Activated CD4-positive, alpha-beta T cell treated with anti-CD3 and anti-CD28 coated beads, Interleukin-2, amount 50 U/mL, for 48 hours (primary cell): ENCODE measurements around the gene DCN.

Experiments used
- DNase-seq, 2 experiments: peaks; one replicate each; pipeline ENCODE4 v3.0.0-alpha.2; 2020

DCN gene

DNA sequence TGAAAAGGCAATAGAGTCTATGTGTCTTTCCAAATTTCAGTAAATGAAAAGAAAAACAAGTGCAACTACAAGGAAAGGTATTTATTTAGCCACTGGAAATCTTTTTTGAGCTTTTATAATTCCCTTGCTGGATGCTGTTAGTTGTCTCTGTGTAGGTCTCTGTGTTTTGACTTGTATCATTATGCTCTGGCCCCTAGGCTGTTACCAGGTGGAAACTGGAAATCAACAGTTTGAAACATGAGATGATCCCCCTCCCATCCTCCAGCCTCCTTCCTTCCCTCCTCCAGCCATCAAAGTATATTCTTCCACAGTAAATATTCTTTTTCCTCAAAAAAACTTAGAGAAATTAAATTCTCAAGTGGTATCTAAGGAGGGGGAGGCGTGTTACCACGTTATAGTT lies 934 bp upstream of the DCN start:
- DNase-seq: no peak

DNA sequence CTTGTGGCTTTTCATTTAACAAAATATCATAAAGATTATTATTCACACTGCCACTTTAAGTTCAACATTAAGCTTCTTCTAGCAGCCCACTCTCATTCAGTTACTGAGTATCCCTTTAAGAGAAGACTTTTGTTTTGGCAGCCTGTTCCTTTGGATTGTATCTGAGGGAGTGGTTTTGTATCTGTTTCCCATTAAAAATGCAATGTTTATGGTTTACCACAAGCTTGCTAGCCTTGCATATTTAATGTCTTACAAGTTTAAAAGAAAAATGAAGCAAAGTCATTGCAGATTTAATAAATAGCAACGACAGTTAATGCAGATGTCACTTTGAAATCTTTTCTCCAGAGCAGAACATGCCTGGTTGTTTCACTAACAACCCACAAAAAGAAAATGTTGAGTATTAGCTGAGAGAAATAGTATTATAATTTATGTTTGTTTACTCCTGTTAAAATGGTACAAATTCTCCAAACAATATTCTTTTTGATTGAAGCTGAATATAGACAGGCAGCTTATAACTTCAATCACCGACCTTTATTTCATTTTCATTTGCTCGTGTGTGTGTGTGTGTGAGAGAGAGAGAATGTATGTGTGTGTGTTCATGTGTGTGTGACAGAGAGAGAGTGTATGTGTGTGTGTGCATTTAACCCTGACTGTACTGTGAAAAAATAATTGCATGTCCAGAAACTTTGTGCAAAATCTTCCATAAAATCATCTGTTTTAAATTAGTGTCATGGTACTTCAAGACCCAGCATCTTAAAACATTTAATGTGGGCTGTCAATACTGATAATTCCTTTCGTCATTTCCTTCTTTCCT lies 1.8 kb downstream of the DCN start:
- DNase-seq: no peak

DNA sequence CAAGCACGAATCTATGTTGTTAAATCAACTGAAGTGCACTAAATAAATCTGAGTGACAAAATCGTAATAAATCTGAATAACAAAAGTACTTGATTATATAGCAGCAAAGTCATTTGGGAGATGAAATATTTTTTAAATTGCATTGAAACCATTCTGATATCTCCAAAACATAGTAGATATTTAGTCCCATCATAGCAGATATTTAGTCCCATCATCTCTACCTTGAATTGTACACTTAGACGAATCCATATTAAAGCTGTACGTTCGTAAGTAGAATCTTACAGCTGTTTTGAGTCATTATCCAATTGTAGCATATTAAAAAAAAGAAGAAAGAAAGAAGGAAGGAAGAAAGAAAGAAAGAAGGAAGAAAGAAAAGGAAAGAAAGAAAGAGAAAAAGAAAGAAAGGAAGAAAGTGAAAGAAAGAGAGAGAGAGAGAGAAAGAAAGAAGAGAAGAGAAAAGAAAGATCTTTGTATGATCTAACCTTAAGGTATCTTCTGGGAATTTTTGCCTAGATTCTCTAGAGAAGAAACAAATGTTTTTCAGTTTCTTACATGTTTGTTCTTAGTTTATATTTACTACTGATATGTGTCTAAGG lies 2.6 kb downstream of the DCN start:
- no peak for DNase-seq

DNA sequence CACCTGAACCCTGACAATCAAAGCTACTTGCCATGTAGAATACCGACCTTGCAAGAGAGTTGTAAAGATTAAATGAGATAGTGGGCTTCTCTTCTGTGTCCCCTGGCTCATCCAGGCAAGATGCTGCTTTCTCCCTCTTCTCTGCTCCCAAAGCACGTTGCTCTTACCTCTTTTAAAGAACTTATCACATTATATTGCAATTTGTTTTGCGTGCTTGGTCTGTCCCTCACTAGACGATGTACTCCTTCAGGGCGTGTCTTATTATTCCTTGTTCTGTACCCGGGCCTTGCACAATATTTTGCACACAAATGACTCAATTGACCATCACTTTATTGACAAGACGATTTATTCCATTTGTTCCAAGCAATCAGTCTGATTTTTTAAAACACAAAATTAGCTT lies 3.3 kb downstream of the DCN start:
- DNase-seq: no peak

DNA sequence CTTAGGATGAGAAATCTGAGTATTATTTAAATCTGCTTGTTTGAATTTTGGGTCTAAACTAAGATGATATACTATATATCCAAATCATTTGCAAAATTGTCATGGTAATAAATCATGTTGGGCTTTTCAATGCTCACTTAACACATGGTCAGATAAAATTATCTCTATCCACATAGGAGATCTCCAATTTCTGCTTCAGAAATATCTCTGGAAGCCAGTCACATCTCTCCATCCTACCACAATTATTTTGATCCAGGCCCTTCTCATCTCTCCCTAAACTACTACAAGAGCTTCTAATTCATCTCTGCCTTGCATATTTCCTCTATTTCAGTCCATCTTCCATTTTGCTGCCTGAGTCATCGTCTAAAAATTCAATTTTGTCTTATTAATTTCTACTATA lies 3.8 kb downstream of the DCN start:
- DNase-seq: no peak

DNA sequence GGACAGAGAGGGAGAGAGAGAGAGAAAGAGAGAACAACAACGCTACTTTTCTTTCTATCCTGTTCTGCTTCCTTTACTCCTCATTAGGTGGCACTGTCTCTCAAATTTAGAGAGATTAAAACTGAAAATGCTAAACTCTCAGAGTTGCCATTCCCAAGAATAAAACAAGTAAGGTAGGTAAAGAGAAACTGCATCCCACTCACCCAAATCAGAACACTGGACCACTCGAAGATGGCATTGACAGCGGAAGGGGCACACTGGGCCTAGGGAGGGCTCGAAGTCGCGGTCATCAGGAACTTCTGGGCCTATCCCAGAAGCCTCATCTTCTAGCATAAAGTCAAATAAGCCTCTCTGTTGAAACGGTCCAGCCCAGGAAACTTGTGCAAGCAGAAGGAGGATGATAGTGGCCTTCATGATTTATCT lies 4.5 kb downstream of the DCN start:
- no peak for DNase-seq

DNA sequence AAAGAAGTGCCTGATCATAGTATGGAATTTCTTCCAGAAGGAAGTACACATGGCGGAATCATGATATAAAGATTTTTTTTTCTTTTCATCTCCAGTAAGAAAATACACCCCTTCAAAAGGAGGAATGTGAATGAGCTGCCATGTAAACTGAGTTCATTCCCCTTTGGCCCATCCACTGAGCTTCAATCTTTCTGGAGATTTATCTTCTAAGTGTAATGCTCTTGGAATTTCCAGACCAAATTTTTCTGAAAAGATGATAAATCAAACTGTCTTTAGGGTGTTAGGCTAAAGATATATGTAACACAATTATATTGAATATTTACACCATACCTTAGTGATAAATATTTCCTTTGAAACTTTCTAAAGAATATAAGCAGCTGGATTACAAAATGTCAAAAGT lies 5.2 kb downstream of the DCN start:
- DNase-seq: no peak

DNA sequence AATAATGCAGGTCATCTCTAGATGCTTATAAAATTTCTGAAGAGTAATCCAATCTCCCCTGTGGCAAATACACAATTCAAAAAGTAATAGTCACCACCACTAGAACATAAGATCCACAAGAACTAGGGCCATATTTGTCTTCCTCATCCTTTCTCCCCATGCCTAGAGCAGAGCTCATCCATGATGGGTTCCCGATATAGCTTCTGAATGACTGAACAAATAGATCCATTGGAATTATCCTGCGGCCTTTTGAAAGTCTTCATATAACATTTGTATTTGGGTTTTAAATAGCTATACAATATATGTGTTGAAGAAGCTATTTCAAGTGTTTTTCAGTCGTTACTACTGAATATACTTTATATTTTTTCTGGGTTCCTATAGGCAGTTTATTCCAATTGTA lies 5.7 kb downstream of the DCN start:
- no peak for DNase-seq

DNA sequence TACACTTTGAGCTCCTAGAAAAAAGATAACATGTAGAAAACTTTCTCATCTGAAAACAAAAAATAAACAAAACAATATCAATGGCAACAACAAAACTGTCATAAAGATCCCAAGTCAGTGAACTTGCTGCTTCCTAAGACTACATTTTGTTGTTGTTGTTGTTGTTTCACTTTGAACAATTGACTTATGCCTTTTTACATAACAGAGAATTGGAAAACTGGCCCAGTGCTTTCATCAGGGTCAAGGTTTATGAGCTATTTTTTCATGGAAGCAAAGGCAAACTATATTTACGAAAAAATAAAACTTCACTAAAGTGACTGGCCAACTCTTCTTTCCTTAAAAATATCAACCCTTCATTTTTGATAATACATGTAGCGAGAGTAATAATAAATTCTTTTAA lies 6.3 kb downstream of the DCN start:
- DNase-seq: no peak

DNA sequence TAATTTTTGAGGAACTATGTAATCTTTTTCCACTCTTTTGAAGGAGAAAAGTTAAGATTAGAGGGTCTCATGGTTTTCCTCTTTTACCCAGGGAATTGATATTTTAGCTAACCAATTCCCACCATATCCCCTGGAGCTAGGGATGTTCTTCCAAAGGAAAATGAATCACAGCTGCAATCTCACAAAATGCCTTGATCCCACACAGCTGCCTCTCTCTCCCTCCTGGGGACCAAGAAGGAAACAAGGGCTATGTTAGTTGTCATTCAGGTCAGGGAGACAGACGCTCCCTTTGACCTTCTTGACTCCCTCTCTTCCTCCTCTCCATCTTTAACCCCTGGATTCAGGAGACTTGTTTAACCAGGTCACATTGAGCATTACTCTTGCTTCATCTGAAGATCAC lies 9.5 kb downstream of the DCN start:
- DNase-seq: no peak

DNA sequence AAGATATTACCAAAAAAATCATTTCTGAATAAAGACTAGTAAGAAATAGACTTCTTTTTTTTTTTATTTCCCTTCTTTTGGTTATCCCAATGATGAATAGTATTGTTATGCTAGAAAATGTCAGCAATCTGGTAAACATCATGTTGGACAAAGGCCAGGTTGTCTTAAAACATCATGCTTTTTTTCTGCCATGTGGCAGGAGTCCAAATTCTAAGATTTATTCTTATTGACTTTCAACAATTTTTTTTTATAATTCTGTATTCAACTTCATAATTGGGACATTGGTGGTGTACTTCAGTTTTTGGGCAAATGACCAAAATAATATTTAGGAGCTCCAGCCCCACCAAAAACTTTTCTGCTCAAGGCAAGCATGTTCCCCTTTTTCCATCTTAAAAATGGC lies 10.5 kb downstream of the DCN start:
- DNase-seq: no peak

DNA sequence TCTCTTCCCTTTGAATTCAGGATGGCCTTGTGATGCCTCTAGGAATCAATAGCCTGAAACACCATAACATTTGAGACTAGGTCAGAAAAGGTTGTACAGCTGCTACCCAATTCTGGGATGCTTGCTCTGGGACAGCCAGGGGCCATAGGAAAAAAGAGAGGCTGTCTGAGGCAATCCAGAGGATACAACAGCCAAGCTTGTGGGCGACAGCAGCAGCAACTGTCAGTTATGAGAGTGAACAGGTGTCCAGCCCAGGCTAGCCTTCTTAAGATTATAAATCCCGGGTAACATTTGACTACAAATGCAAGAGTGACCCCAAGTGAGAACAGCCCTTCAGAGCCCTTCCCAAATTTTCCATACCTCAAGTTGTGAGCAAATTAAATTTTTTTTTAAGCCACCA lies 11.1 kb downstream of the DCN start:
- no peak for DNase-seq

DNA sequence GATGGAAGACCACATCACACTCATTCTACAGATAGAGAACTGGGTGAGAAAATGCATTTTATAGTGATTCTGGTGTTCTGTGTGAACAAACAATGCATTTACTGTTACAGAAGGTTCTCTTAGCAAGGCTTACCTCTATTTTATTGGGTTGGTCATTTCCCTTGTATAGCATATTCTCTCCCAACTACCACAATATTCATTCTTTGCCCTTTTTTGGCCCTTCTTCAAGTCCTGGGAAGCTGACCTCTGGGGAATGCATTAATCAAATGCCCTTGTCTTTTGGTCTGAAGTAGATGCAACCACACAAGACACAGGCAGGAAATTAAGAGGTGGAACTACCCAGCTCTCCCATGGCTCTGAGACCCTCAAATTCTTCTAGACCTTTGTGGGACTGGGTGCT lies 19.5 kb downstream of the DCN start:
- DNase-seq: no peak

DNA sequence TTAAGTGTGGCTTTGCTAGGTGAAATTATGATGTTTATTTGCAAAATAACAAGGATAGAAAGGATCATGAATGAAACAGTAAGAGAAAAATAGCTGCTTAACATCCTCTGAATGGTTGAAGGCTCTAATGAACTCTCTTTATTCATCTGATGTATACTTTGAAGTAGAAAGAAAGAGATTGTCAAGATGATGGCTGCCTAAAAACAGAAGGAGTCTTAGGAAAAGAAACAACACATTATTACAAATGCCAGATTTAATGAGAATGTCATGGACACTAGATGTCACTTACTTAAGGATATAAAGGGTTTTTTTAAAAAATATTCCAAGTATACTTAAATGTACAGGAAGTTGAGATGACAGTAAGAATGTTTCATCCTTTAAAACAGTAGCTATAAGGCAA lies 21.6 kb downstream of the DCN start:
- DNase-seq: no peak

DNA sequence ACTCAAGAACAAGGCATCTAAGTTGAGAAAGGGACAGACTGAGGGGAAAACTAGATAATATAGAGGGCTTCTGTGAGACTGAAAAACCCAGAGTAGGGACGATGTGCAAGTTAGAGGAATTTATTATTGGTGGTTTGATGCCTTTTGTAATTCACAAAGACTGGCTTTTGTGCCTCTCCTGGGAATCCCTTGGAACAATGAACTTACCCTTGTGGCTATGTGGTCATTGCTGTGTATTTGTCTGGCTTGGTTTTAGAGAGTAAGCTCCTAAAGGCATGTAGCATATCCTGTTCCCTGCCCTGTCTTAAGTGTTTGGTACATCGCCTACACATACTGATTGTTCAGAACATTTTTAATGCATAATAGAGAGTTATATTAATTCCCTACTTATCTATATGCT lies 26.6 kb downstream of the DCN start:
- no peak for DNase-seq

DNA sequence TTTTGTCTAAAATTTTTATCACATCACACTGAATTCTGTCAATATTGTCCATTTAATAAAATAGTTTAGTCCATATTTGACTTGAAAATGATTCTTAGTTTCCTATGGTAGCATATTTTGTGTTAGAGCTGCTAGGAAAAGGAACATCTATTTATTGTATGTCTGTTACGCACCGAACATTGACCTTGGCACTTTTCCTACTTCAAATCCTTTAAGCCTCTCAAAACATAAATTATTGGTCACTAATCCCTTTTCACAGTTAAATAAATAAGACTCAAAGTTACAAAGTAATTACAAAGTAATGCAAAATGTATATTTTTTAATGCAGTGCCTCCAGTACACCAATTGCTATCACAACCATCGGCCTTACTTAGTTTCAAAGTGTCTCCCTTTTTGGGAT lies 28.5 kb downstream of the DCN start:
- no peak for DNase-seq

DNA sequence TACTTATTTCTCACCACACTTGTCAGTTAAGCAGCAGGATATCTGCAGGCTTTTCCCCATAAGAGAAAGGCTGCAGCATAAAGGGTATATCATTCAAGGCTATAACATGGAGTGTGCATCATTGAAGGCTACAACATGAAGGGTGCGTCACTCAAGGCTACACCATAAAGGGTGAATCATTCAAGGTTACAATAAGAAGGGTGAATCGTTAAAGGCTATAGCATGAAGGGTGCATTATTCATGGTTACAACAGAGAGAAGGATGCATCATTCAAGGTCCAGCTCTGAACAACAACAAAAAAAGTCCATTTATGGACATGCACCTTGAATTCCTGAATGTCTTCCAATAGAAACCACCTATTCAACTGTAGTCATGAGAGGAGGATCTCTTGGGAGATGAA lies 38.6 kb downstream of the DCN start:
- no peak for DNase-seq

DNA sequence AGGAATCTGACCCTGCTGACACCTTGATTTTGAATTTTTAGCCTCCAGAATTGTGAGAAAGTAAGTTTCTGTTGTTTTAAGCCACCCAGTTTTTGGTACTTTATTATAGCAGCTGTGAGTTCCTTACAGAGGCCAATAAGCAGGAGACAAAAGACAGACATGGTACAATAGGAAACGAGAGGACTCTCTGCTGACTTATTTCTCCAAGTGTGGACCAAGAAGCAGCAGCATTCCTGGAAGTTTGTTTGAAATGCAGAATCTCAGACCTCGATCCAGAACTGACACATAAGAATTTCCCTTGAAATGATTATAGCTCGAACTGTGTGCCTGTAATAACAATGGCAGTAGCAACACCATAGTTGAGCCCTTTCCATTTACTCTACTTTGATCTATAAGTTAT lies 39.4 kb downstream of the DCN start:
- no peak for DNase-seq

DNA sequence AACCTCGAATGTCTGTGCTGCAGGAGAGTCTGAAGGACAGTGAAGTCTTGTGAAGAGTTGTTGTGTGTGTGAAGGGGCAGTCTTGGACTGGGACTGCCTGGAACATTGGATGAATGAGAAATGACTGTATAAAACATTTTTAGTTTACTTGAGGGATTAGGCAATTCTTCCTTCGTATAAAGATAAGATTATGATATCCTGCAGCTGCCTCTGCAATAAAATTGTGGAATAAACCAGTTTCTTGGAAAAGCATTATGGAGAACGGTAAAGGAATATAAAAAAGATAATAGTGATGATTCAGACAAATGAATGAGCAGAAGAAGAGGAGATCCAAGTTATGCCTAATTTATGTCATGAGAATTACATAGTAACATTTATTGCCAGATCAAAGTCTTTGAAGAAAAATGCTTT lies 40.4 kb downstream of the DCN start:
- DNase-seq: no peak

DNA sequence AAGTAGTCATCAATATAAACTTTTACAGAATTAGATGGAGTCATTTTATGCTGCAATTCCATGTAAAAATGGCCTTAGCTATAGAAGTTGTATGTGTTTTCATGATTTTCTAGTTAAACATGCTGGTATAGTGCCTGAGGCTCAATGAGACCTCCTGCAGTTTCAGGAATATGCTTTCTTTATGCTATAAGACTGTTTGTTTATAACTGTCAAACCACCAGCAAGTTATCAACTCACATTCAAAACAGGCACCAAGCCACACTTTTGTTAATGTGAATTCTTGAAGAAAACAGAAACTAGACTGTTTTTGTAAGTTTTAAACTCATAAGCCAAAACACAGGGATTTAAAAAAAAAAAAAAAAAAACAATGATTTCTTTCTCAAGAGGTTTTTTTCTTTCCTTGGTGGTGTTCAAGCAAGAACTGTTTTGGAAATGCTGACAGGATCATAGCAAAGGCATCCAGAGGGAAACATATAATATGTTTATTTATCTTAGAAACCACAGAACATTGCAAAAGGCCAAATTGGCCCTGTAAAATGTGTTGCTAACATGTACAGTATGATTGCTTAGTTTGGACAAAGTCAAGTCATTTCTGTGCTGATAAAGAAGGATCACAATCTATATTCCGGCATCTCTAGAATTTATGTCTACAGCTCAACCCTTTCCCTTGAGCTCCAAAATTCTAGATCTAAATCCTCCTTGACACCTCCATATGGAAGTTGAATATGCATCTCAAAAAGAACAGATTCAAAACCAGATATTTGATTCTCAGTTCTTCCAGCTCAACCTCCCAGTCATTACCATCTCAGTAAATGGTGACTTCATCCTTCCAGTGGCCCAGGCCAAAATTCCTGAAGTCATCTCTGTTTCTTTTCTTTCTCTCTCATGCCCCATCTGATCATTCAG lies 42.3 kb downstream of the DCN start:
- no peak for DNase-seq

DNA sequence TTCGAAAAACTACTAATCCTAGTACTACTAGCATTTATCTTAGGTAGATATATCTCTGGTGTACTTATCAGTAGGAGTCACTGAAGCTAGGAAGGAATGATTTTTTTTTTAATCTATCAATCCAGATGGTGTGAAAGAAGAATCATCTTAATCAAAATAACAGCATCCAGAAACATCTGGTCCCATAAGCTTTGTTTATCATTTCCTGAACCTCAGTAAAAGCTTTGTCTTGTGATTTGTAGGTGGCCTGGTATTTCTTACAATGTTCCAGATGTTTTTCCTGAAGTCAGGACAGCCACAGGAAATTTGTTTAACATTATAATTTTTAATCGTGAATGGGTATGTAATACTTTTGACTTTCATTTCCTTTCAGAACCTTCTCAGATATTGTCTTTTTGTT lies 43.3 kb downstream of the DCN start:
- no peak for DNase-seq

DNA sequence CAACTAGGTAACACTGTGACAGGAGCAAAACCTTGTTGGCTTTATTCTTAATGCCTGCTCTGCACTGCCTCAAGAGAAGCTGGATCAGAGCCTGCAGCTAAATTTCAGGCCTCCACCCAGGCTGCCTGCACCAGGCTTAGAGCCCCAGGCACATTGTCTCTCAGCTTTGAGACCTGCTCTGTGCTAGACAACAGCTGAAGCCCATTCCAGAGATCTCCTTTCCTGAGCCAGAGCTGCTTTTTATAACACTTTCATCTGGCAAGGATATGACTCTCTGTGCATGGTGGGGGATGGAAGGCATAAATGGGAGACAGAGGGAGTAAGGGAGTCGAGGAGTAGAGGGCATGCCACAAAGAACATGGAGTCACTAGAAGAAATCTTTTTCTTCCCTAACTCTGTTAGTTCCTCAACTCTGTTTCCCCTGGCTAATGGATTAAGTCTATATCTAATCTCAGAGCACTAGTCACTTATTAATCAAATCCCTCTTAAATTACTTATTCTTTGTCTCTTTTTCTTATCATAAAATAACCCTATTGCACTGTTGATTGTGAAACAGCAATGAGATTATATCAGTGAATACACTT lies 44.2 kb downstream of the DCN start:
- no peak for DNase-seq

DNA sequence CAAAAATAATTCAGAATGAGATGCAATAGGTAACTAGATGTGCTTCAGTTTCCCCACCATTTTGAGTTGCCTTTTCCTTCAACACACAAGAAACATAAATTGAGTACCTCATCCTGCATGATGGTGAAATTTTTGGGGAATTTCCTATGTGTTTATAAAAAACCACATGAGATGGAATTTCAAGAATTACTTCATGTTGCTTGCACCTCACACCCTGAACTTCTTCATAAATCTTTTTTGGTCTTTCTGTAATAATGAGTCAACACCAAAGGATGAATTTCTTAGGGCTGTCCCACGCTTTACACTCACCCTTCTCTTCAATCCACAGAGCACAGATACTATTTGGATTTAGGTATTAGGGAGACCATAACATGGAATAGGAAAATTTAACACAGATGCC lies 48.7 kb downstream of the DCN start:
- no peak for DNase-seq
